Breast epithelium (tissue), 4 donors: ENCODE results near the gene SIGLEC14. TPM values are rescaled to one million over a fixed set of nuclear protein-coding genes. Genes with fewer than 3 reads are reported as not detected.
"Not testable (repeated sequence)": the region's sequence is repeated elsewhere in the genome, so short reads cannot be mapped to it uniquely, and the experiment has no call there.

Experiments
- DNase-seq, 2 donors: peaks; one replicate each; pipeline ENCODE4 v3.0.0-alpha.2; 2019; ENCODE audit warnings: low spot score in 2 of 2
- H3K27ac ChIP-seq, 2 donors: fragments of 200-600 bp; sonication (generic) in 1 of 2; one replicate each; pipeline ENCODE4 v1.5.1; 2016 to 2019; ENCODE audit warnings: mild to moderate bottlenecking in 1 of 2
- H3K27me3 ChIP-seq, 2 donors: fragments of 200-600 bp; sonication (generic) in 1 of 2; one replicate each; pipeline versions ENCODE4 v1.5.1 to v1.6.0; 2017 to 2019; ENCODE audit warnings: control low read depth in 1 of 2, mild to moderate bottlenecking in 1 of 2
- H3K36me3 ChIP-seq: fragments of 200-600 bp; one replicate; pipeline ENCODE4 v1.5.1; 2019
- H3K4me1 ChIP-seq, 2 donors: fragments of 200-600 bp; sonication (generic); one replicate each; pipeline ENCODE4 v1.5.1; 2016 to 2019; ENCODE audit warnings: control low read depth in 1 of 2
- H3K4me3 ChIP-seq, 3 donors: fragments of 200-600 bp; sonication (generic); 1 replicate in 2 of 3; 2 replicates in 1 of 3; pipeline ENCODE4 v1.5.1; 2016 to 2019; ENCODE audit warnings: mild to moderate bottlenecking in 3 of 3, moderate library complexity in 2 of 3
- H3K9me3 ChIP-seq, 2 donors: fragments of 200-600 bp; sonication (generic) in 1 of 2; one replicate each; pipeline ENCODE4 v1.5.1; 2016 to 2019; ENCODE audit warnings: control low read depth in 1 of 2
- CTCF ChIP-seq, 3 donors: fragments of 450-650 bp; IDR thresholded peaks; one replicate each; pipeline ENCODE4 v1.5.1; 2016 to 2017; ENCODE audit warnings: antibody characterized with exemption in 3 of 3, mild to moderate bottlenecking in 3 of 3, moderate library complexity in 3 of 3
- POLR2A ChIP-seq: fragments of 450-650 bp; IDR thresholded peaks from one replicate; pipeline ENCODE4 v1.6.1; 2016; ENCODE audit warnings: antibody characterized with exemption, mild to moderate bottlenecking, moderate library complexity
- POLR2AphosphoS5 ChIP-seq, 3 donors: sonication (generic); formaldehyde crosslinking; IDR thresholded peaks; one replicate each; pipeline ENCODE4 v1.6.1; 2017; ENCODE audit warnings: antibody characterized with exemption in 3 of 3
- intact Hi-C: fragments of 100-400 bp; cut with DNase I; formaldehyde crosslinking; loops from one replicate; pipeline ENCODE4 v1.15.1; 2023; ENCODE audit warnings: low total_unique reads
- total RNA-seq, 3 donors: library from RNA; depleted of rRNA; stranded (reverse); fragments of >200 nt; gene quantifications; one replicate each; pipeline ENCODE4 v1.1.0, GENCODE V29; 2016

SIGLEC14 gene
- total RNA-seq, 3 donors from 2014 or later: 2.0 to 5.9 TPM; not detected in 1

GRCh38 chr19:51681286-51681941 lies 34.8 kb upstream of the SIGLEC14 start:
- Histone ChIP-seq H3K4me3 (no peak overlapping the region), H3K27ac (peak overlapping the region in 1 of 2 donors; percentile 35)
- intact Hi-C loops: no loop called here

GRCh38 chr19:51680474-51680873 lies 33.8 kb upstream of the SIGLEC14 start:
- no peak for TF ChIP-seq CTCF (IDR thresholded peaks at IDR 0.05)
- no peak for TF ChIP-seq POLR2A
- no peak for TF ChIP-seq POLR2AphosphoS5 (IDR thresholded peaks at IDR 0.05)
- H3K27ac ChIP-seq: no peak overlapping the region
- H3K27me3 ChIP-seq: peaks cover 0 to 7% of the 10 kb centered on the region in 2 donors
- H3K36me3 ChIP-seq: no peaks in the 10 kb centered on the region
- intact Hi-C loops: no loop called here
- H3K4me1 ChIP-seq: no peaks in the 10 kb centered on the region
- no peak overlapping the region for H3K4me3 ChIP-seq
- H3K9me3 ChIP-seq: no peaks in the 10 kb centered on the region
- DNase-seq: no peak

More at GRCh38 chr19:51681286-51681941, 34.8 kb upstream of the SIGLEC14 start:
- Histone ChIP-seq H3K36me3 (no peaks in the 10 kb centered on the region), H3K9me3 (no peaks in the 10 kb centered on the region), H3K27me3 (peaks cover 0 to 7% of the 10 kb centered on the region in 2 donors), H3K4me1 (no peaks in the 10 kb centered on the region)
- no peak for TF ChIP-seq POLR2A
- no peak for TF ChIP-seq CTCF (IDR thresholded peaks at IDR 0.05)
- TF ChIP-seq POLR2AphosphoS5 (IDR thresholded peaks at IDR 0.05): no peak
- DNase-seq: no peak

GRCh38 chr19:51676566-51677083 lies 30.0 kb upstream of the SIGLEC14 start:
- Histone ChIP-seq H3K36me3 (no peaks in the 10 kb centered on the region), H3K27me3 (peaks cover 0 to 7% of the 10 kb centered on the region in 2 donors), H3K4me3 (no peak overlapping the region), H3K9me3 (no peaks in the 10 kb centered on the region), H3K27ac (no peak overlapping the region), H3K4me1 (no peaks in the 10 kb centered on the region)
- no peak for DNase-seq
- TF ChIP-seq POLR2A (no peak), CTCF (IDR thresholded peaks at IDR 0.05) (no peak), POLR2AphosphoS5 (IDR thresholded peaks at IDR 0.05) (no peak)
- intact Hi-C loops: no loop called here

- H3K27ac ChIP-seq, H3K4me3 ChIP-seq, H3K36me3 ChIP-seq, H3K4me1 ChIP-seq, DNase-seq, H3K9me3 ChIP-seq, intact Hi-C loops, H3K27me3 ChIP-seq: not testable (repeated sequence)
Measured at GRCh38 chr19:51675911-51676565, 29.4 kb upstream of the SIGLEC14 start.

GRCh38 chr19:51668216-51668615 lies 21.6 kb upstream of the SIGLEC14 start:
- no peak for DNase-seq
- intact Hi-C loops: no loop called here
- H3K27ac ChIP-seq: no peak overlapping the region
- peaks cover 0 to 16% of the 10 kb centered on the region in 2 donors for H3K27me3 ChIP-seq
- no peaks in the 10 kb centered on the region for H3K4me1 ChIP-seq
- no peak overlapping the region for H3K4me3 ChIP-seq
- H3K36me3 ChIP-seq: no peaks in the 10 kb centered on the region
- no peaks in the 10 kb centered on the region for H3K9me3 ChIP-seq
- TF ChIP-seq POLR2A (no peak), CTCF (IDR thresholded peaks at IDR 0.05) (no peak), POLR2AphosphoS5 (IDR thresholded peaks at IDR 0.05) (no peak)
